Trophoblast cell (in vitro differentiated cells and primary cell): Measurements from ENCODE around the gene PANK4.

Experiments
- DNase-seq, 2 donors: peaks; one replicate each; pipeline ENCODE4 v3.0.0-alpha.2; 2016
- H2AFZ ChIP-seq: 2 replicates; pipeline ENCODE4 v1.6.1; 2013; ENCODE audit warnings: low read length, moderate library complexity, mild to moderate bottlenecking; ENCODE audit not compliant: insufficient read depth, poor library complexity
- H2AK5ac ChIP-seq: 2 replicates; pipeline ENCODE4 v1.6.1; 2013; ENCODE audit warnings: mild to moderate bottlenecking, low read length
- H2BK120ac ChIP-seq: 2 replicates; pipeline ENCODE4 v1.6.1; 2013; ENCODE audit warnings: low read length, mild to moderate bottlenecking, moderate library complexity; ENCODE audit not compliant: insufficient read depth, poor library complexity
- H2BK12ac ChIP-seq: 2 replicates; pipeline ENCODE4 v1.6.1; 2013; ENCODE audit warnings: mild to moderate bottlenecking, low read length, moderate library complexity
- H2BK5ac ChIP-seq: 2 replicates; pipeline ENCODE4 v1.6.1; 2013; ENCODE audit warnings: low read length, low read depth, moderate library complexity, mild to moderate bottlenecking; ENCODE audit not compliant: poor library complexity
- H3K14ac ChIP-seq: 2 replicates; pipeline ENCODE4 v1.6.1; 2013; ENCODE audit warnings: mild to moderate bottlenecking, low read length
- H3K18ac ChIP-seq: 2 replicates; pipeline ENCODE4 v1.6.1; 2013; ENCODE audit warnings: mild to moderate bottlenecking, low read length
- H3K23ac ChIP-seq: 2 replicates; pipeline ENCODE4 v1.6.1; 2013; ENCODE audit warnings: low read length
- H3K27ac ChIP-seq: 2 replicates; pipeline ENCODE4 v1.5.1; 2013; ENCODE audit warnings: low read depth, mild to moderate bottlenecking, inconsistent platforms, low read length, moderate library complexity
- H3K27me3 ChIP-seq: 2 replicates; pipeline ENCODE4 v1.6.1; 2013; ENCODE audit warnings: inconsistent platforms, mild to moderate bottlenecking, low read length, moderate library complexity; ENCODE audit not compliant: insufficient read depth
- H3K36me3 ChIP-seq, 2 experiments: 1 replicate in 1 of 2; 2 replicates in 1 of 2; pipeline ENCODE4 v1.6.1; 2013; ENCODE audit warnings: low read length in 2 of 2, mild to moderate bottlenecking in 2 of 2, moderate library complexity in 1 of 2; ENCODE audit not compliant: insufficient read depth in 2 of 2, control insufficient read depth in 1 of 2
- H3K4ac ChIP-seq: 2 replicates; pipeline ENCODE4 v1.6.1; 2013; ENCODE audit warnings: low read depth, mild to moderate bottlenecking, low read length, moderate library complexity
- H3K4me1 ChIP-seq, 2 experiments: 1 replicate in 1 of 2; 2 replicates in 1 of 2; pipeline ENCODE4 v1.6.1; 2013; ENCODE audit warnings: low read length in 2 of 2, mild to moderate bottlenecking in 2 of 2, moderate library complexity in 1 of 2; ENCODE audit not compliant: insufficient read depth in 2 of 2, control insufficient read depth in 1 of 2
- H3K4me2 ChIP-seq: 2 replicates; pipeline ENCODE4 v1.6.1; 2013; ENCODE audit warnings: inconsistent platforms, mild to moderate bottlenecking, low read length, moderate library complexity
- H3K4me3 ChIP-seq: 2 replicates; pipeline ENCODE4 v1.5.1; 2013; ENCODE audit warnings: mild to moderate bottlenecking, low read depth, low read length, inconsistent platforms
- H3K79me1 ChIP-seq: one replicate; pipeline ENCODE4 v1.6.1; 2013; ENCODE audit warnings: low read length
- H3K79me2 ChIP-seq: 2 replicates; pipeline ENCODE4 v1.6.1; 2013; ENCODE audit warnings: low read length, mild to moderate bottlenecking; ENCODE audit not compliant: control insufficient read depth, insufficient read depth, poor library complexity
- H3K9ac ChIP-seq: 2 replicates; pipeline ENCODE4 v1.6.1; 2013; ENCODE audit warnings: mild to moderate bottlenecking, low read length
- H3K9me3 ChIP-seq: 2 replicates; pipeline ENCODE4 v1.6.1; 2013; ENCODE audit warnings: low read depth, mild to moderate bottlenecking, control low read depth, inconsistent platforms, low read length; ENCODE audit not compliant: insufficient read depth
- H4K12ac ChIP-seq: 2 replicates; pipeline ENCODE4 v1.6.1; 2013; ENCODE audit warnings: low read depth, mild to moderate bottlenecking, low read length, moderate library complexity
- H4K8ac ChIP-seq: 2 replicates; pipeline ENCODE4 v1.6.1; 2013; ENCODE audit warnings: low read depth, mild to moderate bottlenecking, low read length, moderate library complexity
- H4K91ac ChIP-seq: one replicate; pipeline ENCODE4 v1.6.1; 2013; ENCODE audit warnings: low read depth, mild to moderate bottlenecking, low read length, moderate library complexity
- WGBS: extraction: QIAGEN DNeasy Blood & Tissue Kit; methylation state at CpG from one replicate; pipeline ENCODE4 v1.1.7; 2013; ENCODE audit warnings: missing lambda C conversion rate; ENCODE audit not compliant: insufficient read length, insufficient coverage; ENCODE audit errors: extremely low coverage; 5-methylcytosine and 5-hydroxymethylcytosine counted together

The PANK4 gene

DNA sequence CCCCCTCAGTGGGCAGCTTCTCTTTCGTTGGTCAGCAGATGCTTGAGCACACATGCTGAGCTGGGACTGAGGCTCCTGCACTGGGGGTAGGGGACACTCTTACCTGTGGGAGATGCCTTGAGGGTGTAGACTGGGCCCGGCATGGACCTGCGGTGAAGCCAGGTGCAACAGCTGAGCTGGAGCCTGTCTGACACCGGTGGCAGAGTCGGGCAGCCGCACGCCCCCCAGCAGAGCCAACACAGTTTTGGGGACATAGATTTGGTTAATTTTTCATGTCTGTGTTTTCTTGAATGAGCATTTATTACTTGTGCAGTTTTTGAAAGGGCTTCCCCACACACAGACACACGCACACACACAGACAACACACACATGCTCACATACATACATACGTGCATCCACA lies 9.6 kb upstream of the PANK4 start:
- no peak overlapping the region for H3K27ac ChIP-seq
- H4K91ac ChIP-seq = no peak overlapping the region
- no peak overlapping the region for H3K4ac ChIP-seq
- no peak overlapping the region for H3K9ac ChIP-seq
- no peak overlapping the region for H3K4me2 ChIP-seq
- no peak overlapping the region for H2AK5ac ChIP-seq
- no peak overlapping the region for H3K18ac ChIP-seq
- H3K4me1 ChIP-seq = peaks cover 13% of the 10 kb centered on the region in 2 experiments
- no peak overlapping the region for H2AFZ ChIP-seq
- no CpG with 5 or more reads among the region's 9 CpGs for WGBS
- H4K8ac ChIP-seq = no peak overlapping the region
- H3K36me3 ChIP-seq = no peaks in the 10 kb centered on the region
- no peaks in the 10 kb centered on the region for H3K79me2 ChIP-seq
- peaks cover 13% of the 10 kb centered on the region for H3K27me3 ChIP-seq
- H2BK120ac ChIP-seq = no peak overlapping the region
- H3K79me1 ChIP-seq = peaks cover 4% of the 10 kb centered on the region
- no peak overlapping the region for H2BK5ac ChIP-seq
- no peak for DNase-seq
- H4K12ac ChIP-seq = no peak overlapping the region
- H3K9me3 ChIP-seq = peaks cover 2% of the 10 kb centered on the region
- no peak overlapping the region for H3K14ac ChIP-seq
- no peak overlapping the region for H3K23ac ChIP-seq
- no peak overlapping the region for H3K4me3 ChIP-seq
- H2BK12ac ChIP-seq = no peak overlapping the region

DNA sequence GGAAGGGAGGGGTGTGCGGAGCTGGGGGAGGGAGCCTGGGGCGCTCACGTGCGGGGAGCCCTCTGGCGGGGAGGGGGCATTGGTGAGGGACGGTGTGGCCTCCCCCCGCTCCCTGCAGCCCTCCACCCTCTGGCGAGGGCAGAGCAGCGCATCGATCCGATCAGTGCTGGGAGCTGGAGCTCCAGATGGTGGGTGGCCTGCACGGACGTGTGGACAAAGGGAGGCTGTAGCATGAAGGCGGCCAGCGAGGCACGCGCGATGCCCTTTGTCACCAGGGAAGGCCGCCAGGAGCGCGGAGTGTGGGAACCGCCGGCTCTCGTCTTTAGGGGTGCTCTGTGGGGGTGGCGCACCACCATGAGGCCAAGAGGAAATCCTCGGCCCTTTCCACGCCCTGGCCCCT lies 9.1 kb upstream of the PANK4 start:
- peaks cover 13% of the 10 kb centered on the region in 2 experiments for H3K4me1 ChIP-seq
- no peak overlapping the region for H3K4me3 ChIP-seq
- no peak overlapping the region for H3K4me2 ChIP-seq
- no peaks in the 10 kb centered on the region for H3K36me3 ChIP-seq
- H2BK12ac ChIP-seq = no peak overlapping the region
- no peak overlapping the region for H4K8ac ChIP-seq
- WGBS = no CpG with 5 or more reads among the region's 27 CpGs
- no peak overlapping the region for H2AFZ ChIP-seq
- H4K91ac ChIP-seq = peak overlapping the region; percentile 1
- H3K9ac ChIP-seq = no peak overlapping the region
- no peak overlapping the region for H2BK120ac ChIP-seq
- H3K79me1 ChIP-seq = peaks cover 4% of the 10 kb centered on the region
- H3K79me2 ChIP-seq = no peaks in the 10 kb centered on the region
- H3K23ac ChIP-seq = no peak overlapping the region
- H3K9me3 ChIP-seq = peaks cover 3% of the 10 kb centered on the region
- no peak overlapping the region for H4K12ac ChIP-seq
- no peak overlapping the region for H3K27ac ChIP-seq
- no peak overlapping the region for H2AK5ac ChIP-seq
- peaks cover 16% of the 10 kb centered on the region for H3K27me3 ChIP-seq
- no peak for DNase-seq
- H3K18ac ChIP-seq = no peak overlapping the region
- H3K4ac ChIP-seq = no peak overlapping the region
- no peak overlapping the region for H3K14ac ChIP-seq
- H2BK5ac ChIP-seq = no peak overlapping the region

DNA sequence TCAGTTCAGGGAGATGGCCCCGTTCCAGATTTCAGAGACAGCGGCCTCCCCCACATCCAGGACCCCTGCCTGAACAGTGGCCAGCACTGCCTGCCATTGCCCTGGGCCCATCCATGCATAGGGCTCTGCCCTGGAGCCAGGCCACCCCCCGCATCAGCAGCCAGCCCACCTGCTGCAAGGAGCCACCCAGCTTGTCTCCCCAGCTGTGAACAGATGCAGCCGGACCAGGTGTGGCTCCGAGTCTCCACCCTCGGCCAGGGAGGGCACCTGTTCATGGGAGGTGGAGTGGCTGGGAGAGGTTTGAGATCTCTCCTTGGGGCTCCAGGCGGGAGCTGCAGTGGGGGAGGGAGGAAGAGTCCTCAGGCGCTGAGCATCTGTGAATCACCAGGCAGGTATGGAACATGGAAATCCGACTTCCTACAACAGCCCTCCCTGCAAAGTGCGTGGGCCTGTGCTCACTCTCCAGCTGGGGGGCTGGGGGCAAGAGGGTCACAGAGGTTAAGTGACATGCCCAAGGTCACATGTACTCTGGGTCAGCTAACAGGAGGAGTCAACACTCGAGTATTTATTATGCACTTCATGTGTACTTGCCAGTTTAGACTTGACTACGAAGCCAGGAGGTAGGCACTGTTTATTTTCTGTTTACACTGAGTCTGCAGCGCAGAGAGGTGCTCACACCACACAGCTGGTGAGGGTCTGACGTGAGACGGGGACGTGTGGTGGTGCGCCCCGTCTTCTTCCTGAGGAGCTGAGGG lies 8.5 kb upstream of the PANK4 start:
- WGBS = no CpG with 5 or more reads among the region's 18 CpGs
- DNase-seq = peak; percentile 79 to 83
- H2BK5ac ChIP-seq = no peak overlapping the region
- no peak overlapping the region for H2BK120ac ChIP-seq
- peaks cover 21% of the 10 kb centered on the region for H3K27me3 ChIP-seq
- H3K18ac ChIP-seq = no peak overlapping the region
- peaks cover 4% of the 10 kb centered on the region for H3K79me1 ChIP-seq
- H3K36me3 ChIP-seq = no peaks in the 10 kb centered on the region
- H4K8ac ChIP-seq = no peak overlapping the region
- H2BK12ac ChIP-seq = no peak overlapping the region
- H4K12ac ChIP-seq = no peak overlapping the region
- no peak overlapping the region for H2AFZ ChIP-seq
- H3K23ac ChIP-seq = no peak overlapping the region
- H3K4me3 ChIP-seq = no peak overlapping the region
- H3K9ac ChIP-seq = no peak overlapping the region
- H3K4me1 ChIP-seq = peaks cover 13 to 15% of the 10 kb centered on the region in 2 experiments
- peaks cover 3% of the 10 kb centered on the region for H3K9me3 ChIP-seq
- peak overlapping the region; percentile 22 for H4K91ac ChIP-seq
- no peak overlapping the region for H3K4me2 ChIP-seq
- H3K27ac ChIP-seq = no peak overlapping the region
- no peaks in the 10 kb centered on the region for H3K79me2 ChIP-seq
- H3K4ac ChIP-seq = no peak overlapping the region
- H3K14ac ChIP-seq = no peak overlapping the region
- H2AK5ac ChIP-seq = no peak overlapping the region

DNA sequence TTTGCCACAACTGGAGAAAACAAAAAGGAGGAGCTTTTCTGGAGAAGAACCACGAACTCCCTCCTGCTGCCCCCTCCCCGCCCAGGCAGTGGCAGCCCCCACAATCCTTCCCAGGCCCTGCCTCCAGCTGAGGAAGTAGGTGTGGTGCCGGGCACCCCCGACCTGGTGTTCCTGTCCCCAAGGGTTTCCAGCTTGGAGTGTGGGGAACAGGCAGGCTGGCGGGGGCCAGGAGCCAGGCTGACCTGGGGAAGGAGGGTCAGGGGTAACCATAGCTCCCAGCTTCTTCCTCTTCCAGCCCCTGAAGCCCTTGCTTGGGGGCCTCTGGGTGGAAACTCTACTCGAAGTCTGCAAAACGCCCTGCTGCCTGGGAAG lies 7.9 kb upstream of the PANK4 start:
- Histone ChIP-seq H2AK5ac (no peak overlapping the region), H3K4me1 (peaks cover 13 to 17% of the 10 kb centered on the region in 2 experiments), H3K18ac (no peak overlapping the region), H2BK5ac (no peak overlapping the region), H3K4me3 (no peak overlapping the region), H3K14ac (no peak overlapping the region), H2BK12ac (no peak overlapping the region), H3K9me3 (peaks cover 3% of the 10 kb centered on the region), H4K91ac (peak overlapping the region; percentile 22), H4K12ac (no peak overlapping the region), H3K27ac (no peak overlapping the region), H4K8ac (no peak overlapping the region), H3K27me3 (peaks cover 27% of the 10 kb centered on the region), H3K36me3 (no peaks in the 10 kb centered on the region), H3K9ac (no peak overlapping the region), H3K79me1 (peaks cover 4% of the 10 kb centered on the region), H3K4me2 (no peak overlapping the region), H3K23ac (no peak overlapping the region), H3K4ac (no peak overlapping the region), H2BK120ac (no peak overlapping the region), H2AFZ (no peak overlapping the region), H3K79me2 (no peaks in the 10 kb centered on the region)
- WGBS = no CpG with 5 or more reads among the region's 7 CpGs
- no peak for DNase-seq
